Psoas muscle (tissue), 8 donors: Measurements from ENCODE around the gene ITM2C. TPM values are rescaled to one million over a fixed set of nuclear protein-coding genes. Genes with fewer than 3 reads are reported as not detected.

Experiments
- ATAC-seq, 4 donors: fragments of 200-7000 bp; cut with Tn5 transposase; one replicate each; pipeline ENCODE4 v1.9.1; 2020; ENCODE audit warnings: moderate library complexity in 3 of 4, mild to moderate bottlenecking in 2 of 4
- DNase-seq, 2 donors: peaks; one replicate each; pipeline ENCODE4 v3.0.0-alpha.2; 2020
- H3K27ac ChIP-seq: fragments of 200-600 bp; one replicate; pipeline ENCODE4 v1.8.0; 2022
- H3K27me3 ChIP-seq, 3 donors: fragments of 200-600 bp in 1 of 3; one replicate each; pipeline versions ENCODE4 v1.6.1 to v1.8.0; 2013 to 2022; ENCODE audit warnings: low read length in 2 of 3, mild to moderate bottlenecking in 2 of 3, moderate library complexity in 1 of 3; ENCODE audit not compliant: insufficient read depth in 3 of 3
- H3K36me3 ChIP-seq, 2 donors: fragments of 200-600 bp in 1 of 2; one replicate each; pipeline versions ENCODE4 v1.6.1 to v1.8.0; 2013 to 2022; ENCODE audit warnings: low read depth in 1 of 2, mild to moderate bottlenecking in 1 of 2, moderate library complexity in 1 of 2; ENCODE audit not compliant: insufficient read depth in 1 of 2
- H3K4me1 ChIP-seq: fragments of 200-600 bp; one replicate; pipeline ENCODE4 v1.8.0; 2022
- H3K4me3 ChIP-seq: fragments of 200-600 bp; one replicate; pipeline ENCODE4 v1.8.0; 2022; ENCODE audit warnings: mild to moderate bottlenecking
- H3K9me3 ChIP-seq: fragments of 200-600 bp; one replicate; pipeline ENCODE4 v1.8.0; 2022
- CTCF ChIP-seq: fragments of 200-600 bp; IDR thresholded peaks from one replicate; pipeline ENCODE4 v1.8.0; 2022; ENCODE audit warnings: antibody characterized with exemption
- WGBS, 3 donors: extraction: QIAGEN DNeasy Blood & Tissue Kit; methylation state at CpG; one replicate each; pipeline versions ENCODE4 v1.1.6 to v1.1.7; 2013; 5-methylcytosine and 5-hydroxymethylcytosine counted together
- intact Hi-C, 2 donors: fragments of 100-400 bp; cut with DNase I; formaldehyde crosslinking; loops; one replicate each; pipeline versions ENCODE4 v1.11.0 to v1.14.2; 2022
- polyA plus RNA-seq, 3 donors: library from polyadenylated mRNA; stranded (reverse); fragments of 200-250 nt; gene quantifications; one replicate each; pipeline ENCODE4 v1.2.3, GENCODE V29; 2013
- total RNA-seq, 4 donors: library from RNA; stranded (reverse); fragmentation: NEBNext Ultra II Directional in 2 of 4; extraction: Animal tissue kit (Norgen Biotek cat#: 25700) in 2 of 4; gene quantifications; one replicate each; pipeline versions ENCODE4 v1.2.1 to v1.2.4, GENCODE V29; 2021 to 2023
- donor health status: healthy with polysubstance abuse.
- donor health status: DM: no; HTN: no; CAD: no; lungs with moderate emphysema.
- donor health status: Bipolar disorder and iron deficiency.
- donor health status: healthy.
- donor health status: DM: yes; HTN: yes; CAD: no.
- donor health status: DM: no; HTN: no; CAD: no.
- donor health status: DM: no; HTN: no; CAD: no.
- donor health status: DM: yes; HTN: yes; CAD: no.

Gene ITM2C
- total and polyA plus RNA-seq, 7 donors, result 9.0 to 20.3 (median 11.5) TPM

- Histone ChIP-seq H3K9me3 (no peaks in the 10 kb centered on the region), H3K4me1 (no peaks in the 10 kb centered on the region), H3K4me3 (no peak overlapping the region), H3K36me3 (no peaks in the 10 kb centered on the region), H3K27ac (no peak overlapping the region), H3K27me3 (peaks cover 0 to 11% (median 4%) of the 10 kb centered on the region in 3 donors)
- DNase-seq (no peak), ATAC-seq (no peak)
- WGBS, 3 donors, result 66 to 74% (median 66%) methylated on average over 19 of the region's 19 CpGs
- intact Hi-C loops, result no loop called here
- no peak for TF ChIP-seq CTCF
Measured at GRCh38 chr2:230896346-230897115, 31.8 kb downstream of the ITM2C start.

- H3K27me3 ChIP-seq, result peaks cover 0 to 11% (median 2%) of the 10 kb centered on the region in 3 donors
- H3K27ac ChIP-seq, result no peak overlapping the region
- TF ChIP-seq CTCF, result no peak
- ATAC-seq (no peak), DNase-seq (no peak)
- H3K36me3 ChIP-seq, result no peaks in the 10 kb centered on the region
- 80 to 81% (median 81%) methylated on average over 13 of the region's 13 CpGs for WGBS, 3 donors
- no peaks in the 10 kb centered on the region for H3K9me3 ChIP-seq
- H3K4me1 ChIP-seq, result no peaks in the 10 kb centered on the region
- H3K4me3 ChIP-seq, result no peak overlapping the region
- intact Hi-C loops, result no loop called here
Measured at GRCh38 chr2:230898016-230898712, 33.4 kb downstream of the ITM2C start.

GRCh38 chr2:230898713-230899091, 34.0 kb downstream of the ITM2C start:
- no peak for TF ChIP-seq CTCF
- Histone ChIP-seq H3K27ac (no peak overlapping the region), H3K4me1 (no peaks in the 10 kb centered on the region), H3K27me3 (peaks cover 0 to 11% (median 2%) of the 10 kb centered on the region in 3 donors), H3K4me3 (no peak overlapping the region), H3K9me3 (no peaks in the 10 kb centered on the region), H3K36me3 (no peaks in the 10 kb centered on the region)
- intact Hi-C loops, result no loop called here
- DNase-seq, result no peak
- 55 to 70% (median 56%) methylated on average over 8 of the region's 8 CpGs for WGBS, 3 donors
- ATAC-seq, result no peak

GRCh38 chr2:230899287-230899686, 34.5 kb downstream of the ITM2C start:
- no peaks in the 10 kb centered on the region for H3K36me3 ChIP-seq
- WGBS, 3 donors, result 27 to 39% (median 31%) methylated on average over 5 of the region's 5 CpGs
- ATAC-seq (no peak), DNase-seq (no peak)
- H3K4me1 ChIP-seq, result no peaks in the 10 kb centered on the region
- no peak overlapping the region for H3K4me3 ChIP-seq
- intact Hi-C loops, result no loop called here
- no peaks in the 10 kb centered on the region for H3K9me3 ChIP-seq
- H3K27me3 ChIP-seq, result peaks cover 0 to 11% (median 2%) of the 10 kb centered on the region in 3 donors
- H3K27ac ChIP-seq, result no peak overlapping the region
- TF ChIP-seq CTCF, result no peak
